Measurements from ENCODE around the gene ITGA6.

The ITGA6 gene

GRCh38 chr2:172404824-172405223 is 22.6 kb upstream of the ITGA6 start:
- DNase-seq (ENCODE audit: low read depth), result peak; percentile 80
- TF ChIP-seq CTCF (IDR thresholded peaks at IDR 0.05; ENCODE audit: low read length, missing control alignments), result no peak
- no peak overlapping the region for H3K4me3 ChIP-seq (replicated peaks; ENCODE audit: low read depth, low read length)

GRCh38 chr2:172405673-172406072 is 21.7 kb upstream of the ITGA6 start:
- TF ChIP-seq CTCF (IDR thresholded peaks at IDR 0.05; ENCODE audit: low read length, missing control alignments), result no peak
- DNase-seq (ENCODE audit: low read depth), result no peak

GRCh38 chr2:172408143-172408766 is 19.1 kb upstream of the ITGA6 start:
- H3K4me3 ChIP-seq (replicated peaks; ENCODE audit: low read depth, low read length), result no peak overlapping the region
- TF ChIP-seq CTCF (IDR thresholded peaks at IDR 0.05; ENCODE audit: low read length, missing control alignments), result no peak
- no peak for DNase-seq (ENCODE audit: low read depth)

More at GRCh38 chr2:172405673-172406072, 21.7 kb upstream of the ITGA6 start:
- no peak overlapping the region for H3K4me3 ChIP-seq (replicated peaks; ENCODE audit: low read depth, low read length)

- H3K4me3 ChIP-seq (replicated peaks; ENCODE audit: low read depth, low read length), result no peak overlapping the region
- TF ChIP-seq CTCF (IDR thresholded peaks at IDR 0.05; ENCODE audit: low read length, missing control alignments), result no peak
- DNase-seq (ENCODE audit: low read depth), result peak; percentile 6
Measured at GRCh38 chr2:172409042-172409441, 18.3 kb upstream of the ITGA6 start.

- no peak for DNase-seq (ENCODE audit: low read depth)
- no peak overlapping the region for H3K4me3 ChIP-seq (replicated peaks; ENCODE audit: low read depth, low read length)
- TF ChIP-seq CTCF (IDR thresholded peaks at IDR 0.05; ENCODE audit: low read length, missing control alignments), result no peak
Measured at GRCh38 chr2:172412984-172413492, 14.3 kb upstream of the ITGA6 start.

- H3K4me3 ChIP-seq (replicated peaks; ENCODE audit: low read depth, low read length), result no peak overlapping the region
- TF ChIP-seq CTCF (IDR thresholded peaks at IDR 0.05; ENCODE audit: low read length, missing control alignments), result no peak
- no peak for DNase-seq (ENCODE audit: low read depth)
Measured at GRCh38 chr2:172415157-172415864, 12.1 kb upstream of the ITGA6 start.
